Esophagus muscularis mucosa (tissue), 4 donors: Measurements from ENCODE around the gene PRPF40A.

ENCODE experiments used
- CTCF ChIP-seq, 3 experiments: fragments of 200-600 bp in 2 of 3; fragments of 450-650 bp in 1 of 3; sonication (generic) in 2 of 3; IDR thresholded peaks; one replicate each; pipeline ENCODE4 v1.5.1; 2017 to 2019; ENCODE audit warnings: antibody characterized with exemption in 3 of 3, mild to moderate bottlenecking in 2 of 3, moderate library complexity in 1 of 3
- EP300 ChIP-seq: sonication (generic); formaldehyde crosslinking; IDR thresholded peaks from one replicate; pipeline ENCODE4 v1.6.1; 2017; ENCODE audit warnings: antibody characterized with exemption
- POLR2A ChIP-seq: fragments of 450-650 bp; IDR thresholded peaks from one replicate; pipeline ENCODE4 v1.6.1; 2017; ENCODE audit warnings: antibody characterized with exemption, moderate library complexity, mild to moderate bottlenecking, low read depth
- POLR2AphosphoS5 ChIP-seq, 2 donors: sonication (generic); formaldehyde crosslinking; IDR thresholded peaks; one replicate each; pipeline ENCODE4 v1.6.1; 2017; ENCODE audit warnings: antibody characterized with exemption in 2 of 2

- TF ChIP-seq POLR2AphosphoS5 (IDR thresholded peaks at IDR 0.05): no peak
- TF ChIP-seq POLR2A: no peak
- TF ChIP-seq CTCF (IDR thresholded peaks at IDR 0.05): no peak
- no peak for TF ChIP-seq EP300
Measured at GRCh38 chr2:152624805-152625204, 92.5 kb downstream of the PRPF40A start.
